Occipital lobe (tissue), 2 donors: ENCODE results near the gene CLIC4. TPM values are rescaled to one million over a fixed set of nuclear protein-coding genes. Genes with fewer than 3 reads are reported as not detected.
A peak's percentile ranks its signal among the peaks of the same experiment; 100 is the strongest.
"Not testable (repeated sequence)": the region's sequence is repeated elsewhere in the genome, so short reads cannot be mapped to it uniquely, and the experiment has no call there.

ENCODE experiments used
- DNase-seq: peaks from one replicate; lab custom pipeline; 2025; lab: John Stamatoyannopoulos, UW
- total RNA-seq: library from RNA; depleted of rRNA; stranded (reverse); fragments of >200 nt; gene quantifications from one replicate; pipeline ENCODE4 v1.2.3, GENCODE V29; 2014

The CLIC4 gene
- total RNA-seq: 96.7 TPM

- peak; percentile 97 for DNase-seq
Observed at GRCh38 chr1:24744911-24745710, at the start of gene CLIC4. Gene CLIC4, plus strand, starts transcription at chr1:24745447. Its CDS starts 107 bp downstream, at chr1:24745554.

GRCh38 chr1:24696041-24696755 lies 49.0 kb upstream of the CLIC4 start:
- no peak for DNase-seq

- DNase-seq: no peak
Observed at GRCh38 chr1:24696756-24697330, 48.4 kb upstream of the CLIC4 start.

GRCh38 chr1:24697453-24698001 lies 47.7 kb upstream of the CLIC4 start:
- DNase-seq: not testable (repeated sequence)

GRCh38 chr1:24698326-24698725 lies 46.9 kb upstream of the CLIC4 start:
- not testable (repeated sequence) for DNase-seq

- no peak for DNase-seq
Observed at GRCh38 chr1:24699628-24700027, 45.6 kb upstream of the CLIC4 start.

- DNase-seq: no peak
Observed at GRCh38 chr1:24702511-24703293, 42.5 kb upstream of the CLIC4 start.

- peak; percentile 29 for DNase-seq
Observed at GRCh38 chr1:24704411-24705259, 40.6 kb upstream of the CLIC4 start.

GRCh38 chr1:24705260-24706073 lies 39.8 kb upstream of the CLIC4 start:
- peak; percentile 70 for DNase-seq

GRCh38 chr1:24706074-24706389 lies 39.2 kb upstream of the CLIC4 start:
- not testable (repeated sequence) for DNase-seq

- no peak for DNase-seq
Observed at GRCh38 chr1:24707687-24708086, 37.6 kb upstream of the CLIC4 start.

- DNase-seq: no peak
Observed at GRCh38 chr1:24708938-24709337, 36.3 kb upstream of the CLIC4 start.

- no peak for DNase-seq
Observed at GRCh38 chr1:24709791-24710441, 35.3 kb upstream of the CLIC4 start.

GRCh38 chr1:24711329-24711728 lies 33.9 kb upstream of the CLIC4 start:
- no peak for DNase-seq

- no peak for DNase-seq
Observed at GRCh38 chr1:24713176-24713575, 32.1 kb upstream of the CLIC4 start.

- DNase-seq: no peak
Observed at GRCh38 chr1:24713736-24714135, 31.5 kb upstream of the CLIC4 start.

- DNase-seq: peak; percentile 80
Observed at GRCh38 chr1:24714859-24715520, 30.3 kb upstream of the CLIC4 start.

GRCh38 chr1:24715658-24716057 lies 29.6 kb upstream of the CLIC4 start:
- DNase-seq: no peak
